GM19395 (cell line): ENCODE measurements around the gene VWA2.
"Not testable (repeated sequence)": the region's sequence is repeated elsewhere in the genome, so short reads cannot be mapped to it uniquely, and the experiment has no call there.

ENCODE experiments used
- ATAC-seq: cut with Tn5 transposase; IDR thresholded peaks from one replicate; pipeline ENCODE4 v1.9.1; 2021; ENCODE audit warnings: mild to moderate bottlenecking, moderate library complexity; ENCODE audit not compliant: unreplicated experiment

Gene VWA2

GRCh38 chr10:114313866-114314265, 74.8 kb downstream of the VWA2 start:
- no peak for ATAC-seq

- no peak for ATAC-seq
These were observed 76.7 kb downstream of the VWA2 start for GRCh38 chr10:114315566-114316420.

- ATAC-seq = no peak
These were observed 77.7 kb downstream of the VWA2 start for GRCh38 chr10:114316744-114317143.

GRCh38 chr10:114319406-114320248, 80.6 kb downstream of the VWA2 start:
- no peak for ATAC-seq

- ATAC-seq = no peak
These were observed 81.4 kb downstream of the VWA2 start for GRCh38 chr10:114320249-114321116.

GRCh38 chr10:114322344-114322743, 83.3 kb downstream of the VWA2 start:
- ATAC-seq = no peak

- ATAC-seq = no peak
These were observed 84.0 kb downstream of the VWA2 start for GRCh38 chr10:114323023-114323422.

- ATAC-seq = no peak
These were observed 87.7 kb downstream of the VWA2 start for GRCh38 chr10:114326795-114327194.

- no peak for ATAC-seq
These were observed 88.7 kb downstream of the VWA2 start for GRCh38 chr10:114327537-114328440.

GRCh38 chr10:114328441-114328812, 89.4 kb downstream of the VWA2 start:
- no peak for ATAC-seq

GRCh38 chr10:114328874-114329273, 89.8 kb downstream of the VWA2 start:
- ATAC-seq = no peak

GRCh38 chr10:114329634-114330365, 90.7 kb downstream of the VWA2 start:
- ATAC-seq = no peak

GRCh38 chr10:114332301-114333192, 93.5 kb downstream of the VWA2 start:
- no peak for ATAC-seq

GRCh38 chr10:114333441-114333840, 94.4 kb downstream of the VWA2 start:
- ATAC-seq = not testable (repeated sequence)

GRCh38 chr10:114334301-114334700, 95.2 kb downstream of the VWA2 start:
- no peak for ATAC-seq

GRCh38 chr10:114335614-114336013, 96.6 kb downstream of the VWA2 start:
- no peak for ATAC-seq

GRCh38 chr10:114336823-114337509, 97.9 kb downstream of the VWA2 start:
- no peak for ATAC-seq
